A172 (cell line): Measurements from ENCODE around the gene MAN2A2. TPM values are rescaled to one million over a fixed set of nuclear protein-coding genes. Genes with fewer than 3 reads are reported as not detected.
"Not testable (repeated sequence)": the region's sequence is repeated elsewhere in the genome, so short reads cannot be mapped to it uniquely, and the experiment has no call there.

Experiments used
- DNase-seq: peaks from one replicate; pipeline ENCODE4 v3.0.0-alpha.2; 2015; ENCODE audit warnings: low spot score
- total RNA-seq: library from RNA; depleted of rRNA; stranded (reverse); fragments of >200 nt; shearing (Covaris generic); gene quantifications from 2 replicates; pipeline ENCODE4 v1.2.3, GENCODE V29; 2014

The MAN2A2 gene
- total RNA-seq, 1 experiment from 2014 or later: 7.3 TPM

GRCh38 chr15:90871139-90871715, 31.9 kb upstream of the MAN2A2 start:
- no peak for DNase-seq

GRCh38 chr15:90871716-90872485, 31.2 kb upstream of the MAN2A2 start:
- DNase-seq: no peak

- DNase-seq: peak; percentile 86
Measured at GRCh38 chr15:90872486-90873184, 30.5 kb upstream of the MAN2A2 start.

- DNase-seq: no peak
Measured at GRCh38 chr15:90873488-90873997, 29.6 kb upstream of the MAN2A2 start.

- no peak for DNase-seq
Measured at GRCh38 chr15:90873998-90874605, 29.0 kb upstream of the MAN2A2 start.

GRCh38 chr15:90874986-90875385, 28.1 kb upstream of the MAN2A2 start:
- DNase-seq: not testable (repeated sequence)

- DNase-seq: no peak
Measured at GRCh38 chr15:90875549-90875981, 27.5 kb upstream of the MAN2A2 start.

- no peak for DNase-seq
Measured at GRCh38 chr15:90876046-90876445, 27.1 kb upstream of the MAN2A2 start.

GRCh38 chr15:90876512-90877170, 26.5 kb upstream of the MAN2A2 start:
- DNase-seq: no peak

GRCh38 chr15:90877315-90877714, 25.8 kb upstream of the MAN2A2 start:
- DNase-seq: no peak

- no peak for DNase-seq
Measured at GRCh38 chr15:90877996-90878395, 25.1 kb upstream of the MAN2A2 start.

GRCh38 chr15:90878660-90879059, 24.4 kb upstream of the MAN2A2 start:
- DNase-seq: no peak

- no peak for DNase-seq
Measured at GRCh38 chr15:90879730-90880366, 23.3 kb upstream of the MAN2A2 start.

GRCh38 chr15:90880381-90881145, 22.5 kb upstream of the MAN2A2 start:
- DNase-seq: no peak

GRCh38 chr15:90881181-90881977, 21.7 kb upstream of the MAN2A2 start:
- DNase-seq: no peak

GRCh38 chr15:90881978-90882721, 21.0 kb upstream of the MAN2A2 start:
- DNase-seq: no peak

GRCh38 chr15:90882781-90883525, 20.1 kb upstream of the MAN2A2 start:
- no peak for DNase-seq

GRCh38 chr15:90883526-90883975, 19.6 kb upstream of the MAN2A2 start:
- no peak for DNase-seq
